MG63 (cell line): ENCODE measurements around the gene RBM33. TPM values are rescaled to one million over a fixed set of nuclear protein-coding genes. Genes with fewer than 3 reads are reported as not detected.
"Not testable (repeated sequence)": the region's sequence is repeated elsewhere in the genome, so short reads cannot be mapped to it uniquely, and the experiment has no call there.

Experiments used
- DNase-seq: peaks from one replicate; pipeline ENCODE4 v3.0.0-alpha.2; 2020
- H3K27me3 ChIP-seq: fragments of 250-450 bp; sonication (Bioruptor Pico); 2 replicates; pipeline ENCODE4 v1.5.1; 2020; ENCODE audit warnings: mild to moderate bottlenecking, moderate library complexity
- H3K36me3 ChIP-seq: fragments of 250-450 bp; sonication (Bioruptor Pico); 2 replicates; pipeline ENCODE4 v1.5.1; 2020; ENCODE audit warnings: mild to moderate bottlenecking, moderate library complexity
- H3K4me3 ChIP-seq: fragments of 250-450 bp; sonication (Bioruptor Pico); 2 replicates; pipeline ENCODE4 v1.5.1; 2020; ENCODE audit warnings: mild to moderate bottlenecking, moderate library complexity
- H3K9me3 ChIP-seq: fragments of 250-450 bp; sonication (Bioruptor Pico); 2 replicates; pipeline ENCODE4 v1.5.1; 2020; ENCODE audit warnings: mild to moderate bottlenecking, moderate library complexity
- total RNA-seq: library from RNA; depleted of rRNA; stranded (reverse); fragments of >200 nt; shearing (Covaris generic); gene quantifications from 2 replicates; pipeline ENCODE4 v1.2.3, GENCODE V29; 2014; ENCODE audit warnings: low replicate concordance; rRNA removed

RBM33 gene
- total RNA-seq, 1 experiment from 2014 or later, result 7.6 TPM

DNA sequence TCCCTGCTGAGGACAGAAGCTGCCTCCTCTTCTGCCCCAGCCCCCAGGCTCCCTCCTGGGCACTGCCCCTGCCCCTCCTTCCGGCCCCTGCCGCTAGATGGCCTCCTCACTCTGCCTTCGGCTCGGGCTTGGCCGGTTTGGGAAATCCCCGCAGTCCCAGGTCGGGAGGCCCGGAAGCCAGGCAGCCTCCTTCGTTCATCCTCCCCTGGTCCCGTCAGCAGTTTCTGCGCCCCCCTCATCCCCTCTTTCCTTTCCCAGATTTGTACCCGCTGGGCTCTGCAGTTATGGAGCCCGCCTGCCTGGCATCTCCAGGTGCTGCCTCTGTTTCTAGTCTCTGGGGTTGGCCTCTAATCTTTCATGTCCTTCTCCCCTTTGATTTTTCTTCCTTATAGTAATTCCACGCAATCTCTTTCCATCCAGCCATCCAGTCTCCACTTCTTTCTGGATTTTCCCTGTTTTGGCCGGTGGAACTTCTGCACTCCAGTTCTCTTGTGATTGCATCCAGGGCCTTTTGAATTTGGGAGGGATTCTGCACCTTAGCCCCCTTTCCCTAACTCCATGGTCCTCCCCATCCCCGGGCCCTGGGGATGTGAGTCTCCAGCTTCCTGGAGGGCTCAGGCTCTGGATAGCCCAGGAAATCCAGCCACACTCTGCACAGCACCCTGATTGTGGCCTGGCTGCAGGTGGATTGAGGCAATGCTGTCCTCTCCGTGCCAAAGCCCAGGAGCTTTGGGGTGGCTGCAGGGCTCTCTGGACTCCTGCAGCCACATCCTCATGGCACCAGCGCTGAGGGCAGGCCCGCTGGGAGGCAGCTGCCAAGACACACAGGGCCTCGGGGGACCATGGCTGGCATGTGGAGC lies 171.1 kb downstream of the RBM33 start:
- Histone ChIP-seq H3K27me3 (peaks cover 18% of the 10 kb centered on the region), H3K4me3 (no peak overlapping the region), H3K9me3 (no peaks in the 10 kb centered on the region), H3K36me3 (no peaks in the 10 kb centered on the region)
- peak; percentile 46 for DNase-seq

DNA sequence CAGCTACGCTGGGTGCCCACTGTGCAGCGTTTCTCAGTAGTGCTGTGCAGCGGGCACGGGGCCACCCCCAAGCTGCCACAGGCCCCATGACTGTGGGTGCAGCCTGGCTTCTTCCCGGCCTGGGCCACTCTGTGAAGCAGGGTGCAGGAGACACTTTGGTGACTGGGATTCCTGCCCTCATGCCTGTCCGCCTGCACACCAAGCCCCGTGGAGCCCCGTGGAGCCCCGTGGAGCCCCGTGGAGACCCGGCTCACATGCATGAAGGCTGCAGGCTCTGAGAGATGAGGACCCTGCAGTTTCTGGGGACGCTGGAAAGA lies 171.7 kb downstream of the RBM33 start:
- Histone ChIP-seq H3K4me3 (no peak overlapping the region), H3K36me3 (no peaks in the 10 kb centered on the region), H3K9me3 (no peaks in the 10 kb centered on the region), H3K27me3 (peaks cover 12% of the 10 kb centered on the region)
- no peak for DNase-seq

DNA sequence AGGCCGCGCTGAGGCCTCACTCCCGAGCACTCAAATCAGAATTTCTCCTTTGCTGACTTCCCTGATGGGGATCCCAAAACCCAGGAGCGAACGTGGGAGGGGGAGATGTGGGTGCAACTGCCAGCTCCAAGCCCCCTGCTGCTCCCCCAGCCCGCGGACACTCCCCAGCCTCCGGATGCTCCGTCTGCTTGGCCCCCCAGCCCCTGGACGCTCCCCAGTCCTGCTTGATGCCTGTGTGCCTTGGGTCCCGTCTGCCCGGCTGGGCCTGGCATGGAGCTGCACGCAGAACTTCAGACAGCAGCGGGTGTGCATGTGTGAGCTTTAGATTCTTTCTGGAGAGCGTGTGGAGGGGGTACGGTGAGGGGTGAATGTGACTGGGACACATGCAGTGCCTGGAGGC lies 172.5 kb downstream of the RBM33 start:
- Histone ChIP-seq H3K27me3 (peaks cover 3% of the 10 kb centered on the region; the same call in 1 of the 2 replicates), H3K4me3 (no peak overlapping the region), H3K9me3 (no peaks in the 10 kb centered on the region), H3K36me3 (no peaks in the 10 kb centered on the region)
- no peak for DNase-seq

DNA sequence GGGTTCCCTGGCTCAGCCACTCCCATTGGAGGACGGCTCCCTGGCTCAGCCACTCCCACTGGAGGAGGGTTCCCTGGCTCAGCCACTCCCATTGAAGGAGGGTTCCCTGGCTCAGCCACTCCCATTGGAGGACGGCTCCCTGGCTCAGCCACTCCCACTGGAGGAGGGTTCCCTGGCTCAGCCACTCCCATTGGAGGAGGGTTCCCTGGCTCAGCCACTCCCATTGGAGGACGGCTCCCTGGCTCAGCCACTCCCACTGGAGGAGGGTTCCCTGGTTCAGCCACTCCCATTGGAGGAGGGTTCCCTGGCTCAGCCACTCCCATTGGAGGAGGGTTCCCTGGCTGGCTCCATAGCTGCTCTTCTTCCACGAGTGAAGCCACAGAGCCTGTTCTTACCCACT lies 173.1 kb downstream of the RBM33 start:
- not testable (repeated sequence) for H3K27me3 ChIP-seq, H3K36me3 ChIP-seq, H3K4me3 ChIP-seq, DNase-seq, H3K9me3 ChIP-seq

DNA sequence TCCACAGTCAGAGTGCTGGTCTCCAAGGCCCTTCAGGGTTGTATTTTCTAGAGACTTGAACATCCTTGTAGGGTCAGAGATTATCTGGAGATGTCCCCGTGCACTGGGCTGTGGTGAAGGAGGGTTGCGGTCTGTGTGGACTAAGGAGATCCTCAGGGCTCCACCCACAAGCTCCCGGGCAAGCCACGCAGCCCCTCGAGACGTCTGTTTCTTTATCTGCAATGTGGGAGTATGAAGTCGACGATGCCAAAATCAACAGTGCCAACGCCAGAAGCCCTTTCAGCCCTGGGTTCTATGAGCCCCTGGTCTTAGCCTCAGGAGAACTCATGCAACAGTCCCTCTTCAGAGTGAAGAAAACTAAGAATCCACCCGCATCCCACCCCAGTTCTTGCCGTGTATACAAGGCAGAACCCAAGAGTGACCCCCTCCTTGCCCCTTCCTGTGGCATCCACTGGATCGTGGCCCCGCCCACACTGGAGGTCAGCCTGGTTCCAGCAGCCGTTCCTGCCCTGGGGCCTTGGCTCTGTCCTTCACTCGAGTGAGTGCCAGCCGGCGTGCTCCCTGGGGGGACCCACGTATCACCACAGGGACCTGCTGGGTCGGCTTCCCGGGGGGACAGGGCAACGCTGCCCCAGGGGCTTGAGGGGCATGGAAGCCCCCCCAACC lies 173.8 kb downstream of the RBM33 start:
- H3K36me3 ChIP-seq, result no peaks in the 10 kb centered on the region
- no peaks in the 10 kb centered on the region for H3K27me3 ChIP-seq
- DNase-seq, result no peak
- no peak overlapping the region for H3K4me3 ChIP-seq
- no peaks in the 10 kb centered on the region for H3K9me3 ChIP-seq

DNA sequence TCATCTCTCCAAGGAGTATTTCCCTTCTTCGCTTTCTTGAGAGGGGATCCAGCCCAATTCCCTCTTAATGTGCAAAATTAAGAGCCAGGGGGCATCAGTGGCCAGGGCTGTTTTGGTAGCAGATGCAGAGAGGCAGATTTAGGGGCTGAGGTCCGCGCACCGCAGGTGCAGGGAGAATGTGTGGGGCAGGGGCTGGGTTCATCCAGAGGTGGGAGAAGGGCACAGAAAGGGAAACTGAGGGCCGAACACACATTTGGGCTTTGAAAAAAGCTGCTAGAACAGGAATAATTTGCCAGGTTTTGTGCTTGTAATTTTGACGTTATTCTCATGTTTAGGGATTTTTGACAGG lies 174.3 kb downstream of the RBM33 start:
- no peak overlapping the region for H3K4me3 ChIP-seq
- no peaks in the 10 kb centered on the region for H3K27me3 ChIP-seq
- DNase-seq, result no peak

GRCh38 chr7:155819186-155819585 lies 174.7 kb downstream of the RBM33 start:
- DNase-seq, result no peak
- Histone ChIP-seq H3K36me3 (no peaks in the 10 kb centered on the region), H3K27me3 (no peaks in the 10 kb centered on the region), H3K4me3 (no peak overlapping the region), H3K9me3 (no peaks in the 10 kb centered on the region)

More for the DNA sequence above, 174.3 kb downstream of the RBM33 start:
- H3K36me3 ChIP-seq, result no peaks in the 10 kb centered on the region
- H3K9me3 ChIP-seq, result no peaks in the 10 kb centered on the region

- H3K27me3 ChIP-seq, result no peaks in the 10 kb centered on the region
- no peaks in the 10 kb centered on the region for H3K9me3 ChIP-seq
- H3K36me3 ChIP-seq, result no peaks in the 10 kb centered on the region
- no peak for DNase-seq
- H3K4me3 ChIP-seq, result no peak overlapping the region
Observed at GRCh38 chr7:155820246-155820645, 175.8 kb downstream of the RBM33 start.

GRCh38 chr7:155820788-155821187 lies 176.3 kb downstream of the RBM33 start:
- DNase-seq, result no peak
- H3K27me3 ChIP-seq, result no peaks in the 10 kb centered on the region
- H3K9me3 ChIP-seq, result no peaks in the 10 kb centered on the region
- no peaks in the 10 kb centered on the region for H3K36me3 ChIP-seq
- no peak overlapping the region for H3K4me3 ChIP-seq

DNA sequence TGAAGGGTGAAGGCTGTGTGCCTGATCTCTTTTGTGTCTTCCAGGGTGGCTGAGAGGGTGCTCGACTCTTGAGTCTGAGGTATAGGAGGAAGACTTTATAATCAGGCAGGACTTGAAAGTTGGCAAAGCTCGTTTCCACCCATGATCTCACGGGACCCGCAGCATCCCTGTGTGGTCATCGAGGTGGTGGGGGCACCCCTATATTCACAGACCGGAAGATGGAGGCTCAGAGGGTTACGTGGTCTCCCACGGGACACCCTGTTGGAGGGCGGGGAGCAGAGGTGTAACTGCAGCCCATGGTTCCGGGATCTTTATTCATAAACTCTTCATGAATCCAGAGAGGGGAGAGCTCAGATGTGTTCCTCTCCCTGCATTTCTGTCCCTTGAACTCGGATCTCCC lies 177.4 kb downstream of the RBM33 start:
- H3K36me3 ChIP-seq, result no peaks in the 10 kb centered on the region
- DNase-seq, result no peak
- no peaks in the 10 kb centered on the region for H3K27me3 ChIP-seq
- no peaks in the 10 kb centered on the region for H3K9me3 ChIP-seq
- H3K4me3 ChIP-seq, result no peak overlapping the region

DNA sequence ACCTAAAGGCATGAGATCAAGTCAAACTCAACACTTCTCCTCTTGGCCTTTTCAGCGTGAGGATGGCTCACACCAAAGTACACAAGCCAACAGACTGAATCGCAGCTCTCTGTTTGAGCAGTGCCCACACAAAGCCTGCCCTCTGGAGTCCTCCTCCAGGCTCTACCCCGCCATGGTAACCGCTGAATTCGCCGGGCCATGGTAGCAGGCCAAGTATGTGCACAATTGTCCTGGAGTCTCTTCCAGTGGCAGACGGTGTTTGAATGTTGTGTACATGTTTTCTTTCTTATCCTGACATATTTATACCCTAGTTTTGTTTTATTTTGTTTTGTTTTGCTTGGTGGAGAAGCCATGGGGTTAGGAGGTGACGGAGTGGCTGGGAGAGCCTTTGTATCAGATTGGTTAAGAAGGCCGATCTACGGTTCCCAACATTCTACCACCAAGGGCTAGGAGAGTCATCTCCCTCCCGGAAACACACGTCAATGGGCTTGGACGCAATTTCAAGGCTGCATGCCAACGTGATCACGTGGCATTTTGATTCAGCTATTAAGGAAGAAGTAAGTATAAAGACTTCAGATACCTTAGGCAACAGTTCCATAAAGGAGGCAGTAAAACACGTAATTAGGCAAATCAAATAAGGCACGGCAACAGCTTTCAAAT lies 179.9 kb downstream of the RBM33 start:
- Histone ChIP-seq H3K36me3 (no peaks in the 10 kb centered on the region), H3K9me3 (no peaks in the 10 kb centered on the region), H3K27me3 (no peaks in the 10 kb centered on the region), H3K4me3 (no peak overlapping the region)
- peak; percentile 54 for DNase-seq

- no peaks in the 10 kb centered on the region for H3K9me3 ChIP-seq
- no peak for DNase-seq
- no peaks in the 10 kb centered on the region for H3K36me3 ChIP-seq
- no peak overlapping the region for H3K4me3 ChIP-seq
- H3K27me3 ChIP-seq, result no peaks in the 10 kb centered on the region
Observed at GRCh38 chr7:155825336-155825735, 180.9 kb downstream of the RBM33 start.

DNA sequence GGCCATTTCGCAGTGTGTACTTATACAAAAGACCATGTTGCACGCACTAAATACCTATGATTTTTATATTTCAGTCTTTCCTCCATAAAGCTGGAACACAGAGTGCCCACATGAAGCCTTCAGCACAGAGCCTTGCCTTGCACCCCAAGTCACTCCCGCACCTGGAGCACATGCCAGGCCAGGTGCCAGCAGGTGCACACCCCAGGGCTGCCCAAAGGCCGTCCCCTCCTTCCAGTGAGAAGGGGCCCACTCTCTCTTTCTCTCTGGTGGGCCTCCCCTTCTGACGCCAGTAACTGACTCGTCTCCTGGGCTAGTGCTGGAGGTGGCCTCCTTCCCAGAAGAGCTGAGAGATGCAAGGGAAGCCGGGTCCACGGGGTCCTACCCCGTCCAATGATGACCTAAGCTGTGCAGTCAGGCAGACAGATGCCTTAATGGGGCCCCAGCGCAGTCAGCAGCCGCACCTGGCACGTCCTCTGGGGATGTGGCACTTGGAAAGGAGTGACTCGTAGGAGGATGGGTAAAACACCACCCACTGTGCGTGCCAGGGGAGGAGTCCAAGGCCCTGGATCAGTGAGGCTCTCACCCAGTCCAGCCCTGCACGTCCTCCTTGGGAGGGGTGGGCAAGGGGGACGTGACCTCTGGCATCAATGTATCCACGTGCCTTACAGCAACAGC lies 185.5 kb downstream of the RBM33 start:
- DNase-seq, result peak; percentile 73
- Histone ChIP-seq H3K9me3 (no peaks in the 10 kb centered on the region), H3K4me3 (no peak overlapping the region)

More for the DNA sequence above, 185.5 kb downstream of the RBM33 start:
- no peaks in the 10 kb centered on the region for H3K27me3 ChIP-seq
- H3K36me3 ChIP-seq, result no peaks in the 10 kb centered on the region

Other genes with a start within 250 kb of the RBM33 start
- gene EN2, start 186.5 kb upstream of the RBM33 start, total RNA-seq, result 1.6 and 1.7 TPM in 2 replicates
- not detected in 2 replicates for gene CNPY1, start 98.1 kb upstream of the RBM33 start, total RNA-seq
- not detected in 2 replicates for gene SHH, start 167.8 kb downstream of the RBM33 start, total RNA-seq